OCI-LY7 (cell line): ENCODE measurements around the gene CD80. TPM values are rescaled to one million over a fixed set of nuclear protein-coding genes. Genes with fewer than 3 reads are reported as not detected.

Experiments
- BruUV-seq: library from RNA; stranded (reverse); fragments of 400-500 nt; replicated peaks from 2 replicates; lab custom pipeline; 2021; lab: Mats Ljungman, UMichigan
- CTCF ChIA-PET: fragments of 300-600 bp; sonication (Branson Sonifier 250); formaldehyde crosslinking; loops from one replicate; lab custom pipeline; 2022; ENCODE audit warnings: antibody characterized with exemption; ENCODE audit not compliant: unreplicated experiment; lab: Charles Lee
- POLR2A ChIA-PET: fragments of 300-600 bp; sonication (Branson Sonifier 250); formaldehyde crosslinking; loops from one replicate; lab custom pipeline; 2022; ENCODE audit warnings: antibody characterized with exemption; lab: Charles Lee
- DNase-seq: peaks from one replicate; pipeline ENCODE4 v3.0.0-alpha.2; 2015; ENCODE audit warnings: low spot score
- H2AFZ ChIP-seq: fragments of 200-600 bp; sonication (generic), shearing (Covaris generic); 2 replicates; pipeline ENCODE4 v1.6.1; 2014; ENCODE audit warnings: mild to moderate bottlenecking, antibody characterized with exemption, low read length, moderate library complexity
- H3K27ac ChIP-seq: fragments of 200-600 bp; sonication (generic); 2 replicates; pipeline ENCODE4 v1.5.1; 2014; ENCODE audit warnings: mixed run types, low read depth, mild to moderate bottlenecking, moderate library complexity, low read length, inconsistent platforms; ENCODE audit not compliant: poor library complexity, severe bottlenecking
- H3K36me3 ChIP-seq: fragments of 200-600 bp; sonication (generic); 2 replicates; pipeline ENCODE4 v1.6.1; 2014; ENCODE audit warnings: mild to moderate bottlenecking, antibody characterized with exemption, low read length, moderate library complexity, mixed read lengths; ENCODE audit not compliant: insufficient read depth
- H3K4me1 ChIP-seq: fragments of 200-600 bp; sonication (generic); 2 replicates; pipeline ENCODE4 v1.5.1; 2014; ENCODE audit warnings: mild to moderate bottlenecking, low read length; ENCODE audit not compliant: insufficient read depth, poor library complexity, severe bottlenecking
- H3K4me2 ChIP-seq: fragments of 200-600 bp; sonication (generic); 2 replicates; pipeline ENCODE4 v1.6.1; 2014; ENCODE audit warnings: mild to moderate bottlenecking, low read length
- H3K4me3 ChIP-seq: fragments of 200-600 bp; sonication (generic); 2 replicates; pipeline ENCODE4 v1.5.1; 2014; ENCODE audit warnings: mild to moderate bottlenecking, low read depth, low read length; ENCODE audit not compliant: poor library complexity, severe bottlenecking
- H3K79me2 ChIP-seq: fragments of 200-600 bp; sonication (generic); 2 replicates; pipeline ENCODE4 v1.6.1; 2016; ENCODE audit warnings: low read depth, mild to moderate bottlenecking, low read length, moderate library complexity, mixed read lengths; ENCODE audit not compliant: insufficient read depth
- H3K9me2 ChIP-seq: fragments of 200-600 bp; sonication (generic); 2 replicates; pipeline ENCODE4 v1.6.1; 2016; ENCODE audit warnings: mild to moderate bottlenecking, low read length, mixed read lengths; ENCODE audit not compliant: insufficient read depth
- H3K9me3 ChIP-seq: fragments of 200-600 bp; sonication (generic); 2 replicates; pipeline ENCODE4 v1.6.1; 2014; ENCODE audit warnings: mild to moderate bottlenecking, mixed run types, low read length, mixed read lengths
- H4K20me1 ChIP-seq: fragments of 200-600 bp; sonication (generic); 2 replicates; pipeline ENCODE4 v1.6.1; 2014; ENCODE audit warnings: mild to moderate bottlenecking, antibody characterized with exemption, low read length, moderate library complexity, mixed read lengths; ENCODE audit not compliant: insufficient read depth
- EZH2phosphoT487 ChIP-seq: fragments of 200-600 bp; sonication (generic); IDR thresholded peaks from 2 replicates; pipeline ENCODE4 v1.6.1; 2018; ENCODE audit warnings: low read depth, borderline replicate concordance, mild to moderate bottlenecking, mixed run types, antibody characterized with exemption, low read length, moderate library complexity, mixed read lengths
- intact Hi-C: fragments of 100-400 bp; cut with micrococcal nuclease; formaldehyde crosslinking; loops from one replicate; pipeline ENCODE4 v1.10.0; 2022; ENCODE audit not compliant: unreplicated experiment
- total RNA-seq, 2 experiments: library from RNA; depleted of rRNA in 1 of 2; stranded (reverse); fragments of >200 nt in 1 of 2; shearing (Covaris generic) in 1 of 2; gene quantifications; 2 replicates each; pipeline ENCODE4 v1.2.3, GENCODE V29; 2014 to 2022
- TF ChIP-seq, protein P1 (sequence below): fragments of 200-600 bp; sonication (generic); conservative IDR thresholded peaks from 2 replicates; pipeline ENCODE4 v1.5.1; 2014; ENCODE audit warnings: mild to moderate bottlenecking, antibody characterized with exemption, low read length, moderate library complexity, mixed read lengths

Gene CD80
- total RNA-seq, 2 experiments from 2014 or later = not detected

GRCh38 chr3:119600732-119601131, 41.3 kb upstream of the CD80 start:
- H3K27ac ChIP-seq = no peak overlapping the region
- no peak overlapping the region for H3K4me2 ChIP-seq
- H3K79me2 ChIP-seq = no peaks in the 10 kb centered on the region
- no peaks in the 10 kb centered on the region for H3K9me3 ChIP-seq
- H4K20me1 ChIP-seq = no peaks in the 10 kb centered on the region
- ChIA-PET CTCF (no interaction called here), POLR2A (no interaction called here)
- TF ChIP-seq EZH2phosphoT487 = no peak
- TF ChIP-seq, protein P1, sequence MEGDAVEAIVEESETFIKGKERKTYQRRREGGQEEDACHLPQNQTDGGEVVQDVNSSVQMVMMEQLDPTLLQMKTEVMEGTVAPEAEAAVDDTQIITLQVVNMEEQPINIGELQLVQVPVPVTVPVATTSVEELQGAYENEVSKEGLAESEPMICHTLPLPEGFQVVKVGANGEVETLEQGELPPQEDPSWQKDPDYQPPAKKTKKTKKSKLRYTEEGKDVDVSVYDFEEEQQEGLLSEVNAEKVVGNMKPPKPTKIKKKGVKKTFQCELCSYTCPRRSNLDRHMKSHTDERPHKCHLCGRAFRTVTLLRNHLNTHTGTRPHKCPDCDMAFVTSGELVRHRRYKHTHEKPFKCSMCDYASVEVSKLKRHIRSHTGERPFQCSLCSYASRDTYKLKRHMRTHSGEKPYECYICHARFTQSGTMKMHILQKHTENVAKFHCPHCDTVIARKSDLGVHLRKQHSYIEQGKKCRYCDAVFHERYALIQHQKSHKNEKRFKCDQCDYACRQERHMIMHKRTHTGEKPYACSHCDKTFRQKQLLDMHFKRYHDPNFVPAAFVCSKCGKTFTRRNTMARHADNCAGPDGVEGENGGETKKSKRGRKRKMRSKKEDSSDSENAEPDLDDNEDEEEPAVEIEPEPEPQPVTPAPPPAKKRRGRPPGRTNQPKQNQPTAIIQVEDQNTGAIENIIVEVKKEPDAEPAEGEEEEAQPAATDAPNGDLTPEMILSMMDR = peak; percentile 56
- no peak overlapping the region for H3K4me3 ChIP-seq
- BruUV-seq = no TSS peak
- intact Hi-C loops = no loop called here
- no peak overlapping the region for H2AFZ ChIP-seq
- no peaks in the 10 kb centered on the region for H3K9me2 ChIP-seq
- no peaks in the 10 kb centered on the region for H3K36me3 ChIP-seq
- DNase-seq = peak; percentile 18
- no peaks in the 10 kb centered on the region for H3K4me1 ChIP-seq

- no peak for DNase-seq
- H4K20me1 ChIP-seq = no peaks in the 10 kb centered on the region
- no peaks in the 10 kb centered on the region for H3K79me2 ChIP-seq
- no peak overlapping the region for H3K27ac ChIP-seq
- H2AFZ ChIP-seq = no peak overlapping the region
- BruUV-seq = no TSS peak
- H3K4me1 ChIP-seq = no peaks in the 10 kb centered on the region
- TF ChIP-seq, protein P1 = no peak
- TF ChIP-seq EZH2phosphoT487 = no peak
- intact Hi-C loops = no loop called here
- H3K4me2 ChIP-seq = no peak overlapping the region
- H3K4me3 ChIP-seq = no peak overlapping the region
- no peaks in the 10 kb centered on the region for H3K9me3 ChIP-seq
- no peaks in the 10 kb centered on the region for H3K9me2 ChIP-seq
- H3K36me3 ChIP-seq = no peaks in the 10 kb centered on the region
- CTCF ChIA-PET = no interaction called here
- POLR2A ChIA-PET = no interaction called here
These were observed 40.3 kb upstream of the CD80 start for GRCh38 chr3:119599558-119600174.

- Histone ChIP-seq H3K9me3 (no peaks in the 10 kb centered on the region), H3K4me1 (no peaks in the 10 kb centered on the region), H3K27ac (no peak overlapping the region), H2AFZ (no peak overlapping the region), H3K4me3 (no peak overlapping the region), H3K36me3 (no peaks in the 10 kb centered on the region), H3K79me2 (no peaks in the 10 kb centered on the region), H3K9me2 (no peaks in the 10 kb centered on the region), H3K4me2 (no peak overlapping the region), H4K20me1 (no peaks in the 10 kb centered on the region)
- ChIA-PET CTCF (no interaction called here), POLR2A (no interaction called here)
- BruUV-seq = no TSS peak
- intact Hi-C loops = no loop called here
- DNase-seq = no peak
- TF ChIP-seq EZH2phosphoT487 = no peak
- TF ChIP-seq, protein P1 = no peak
These were observed 39.1 kb upstream of the CD80 start for GRCh38 chr3:119598410-119599098.
